Measurements from ENCODE around the gene MSH5.

DNA sequence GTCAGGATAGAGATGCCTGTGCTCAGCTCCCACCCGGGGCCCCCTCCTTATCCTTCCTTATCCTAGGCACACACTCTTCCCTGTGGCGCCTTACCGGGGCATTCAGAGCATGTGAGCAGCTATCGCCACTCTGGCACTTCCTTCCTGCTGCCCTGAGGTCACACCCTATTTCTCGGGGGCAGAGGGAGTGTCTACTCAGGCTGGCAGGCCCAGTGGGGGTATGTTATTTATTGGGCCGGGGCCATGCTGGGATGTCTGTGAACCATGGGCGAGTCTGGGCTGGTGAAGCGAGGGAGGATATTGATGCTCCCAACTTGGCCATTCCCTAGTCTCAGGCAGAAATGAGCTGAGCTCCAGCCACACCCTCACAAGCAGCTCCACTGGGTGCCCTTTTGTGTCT is 28.6 kb upstream of the MSH5 start:
- TF ChIP-seq CTCF (IDR thresholded peaks at IDR 0.05) (no peak), POLR2A (IDR thresholded peaks at IDR 0.05) (no peak)
